Suprapubic skin (tissue), 4 donors: ENCODE data around the gene SPOCK2. TPM values are rescaled to one million over a fixed set of nuclear protein-coding genes. Genes with fewer than 3 reads are reported as not detected.

ENCODE experiments used
- DNase-seq, 2 donors: peaks; one replicate each; pipeline ENCODE4 v3.0.0-alpha.2; 2019; ENCODE audit warnings: low spot score in 2 of 2
- H3K27ac ChIP-seq: fragments of 200-600 bp; sonication (generic); one replicate; pipeline ENCODE4 v1.5.1; 2019
- H3K27me3 ChIP-seq: fragments of 200-600 bp; sonication (generic); one replicate; pipeline ENCODE4 v1.5.1; 2019
- H3K36me3 ChIP-seq: fragments of 200-600 bp; sonication (generic); one replicate; pipeline ENCODE4 v1.5.1; 2019
- H3K4me1 ChIP-seq: fragments of 200-600 bp; sonication (generic); one replicate; pipeline ENCODE4 v1.5.1; 2019
- H3K4me3 ChIP-seq: fragments of 200-600 bp; sonication (generic); one replicate; pipeline ENCODE4 v1.5.1; 2019; ENCODE audit warnings: mild to moderate bottlenecking
- H3K9me3 ChIP-seq: fragments of 200-600 bp; sonication (generic); one replicate; pipeline ENCODE4 v1.5.1; 2019
- CTCF ChIP-seq, 2 donors: fragments of 200-600 bp in 1 of 2; fragments of 450-650 bp in 1 of 2; sonication (generic) in 1 of 2; IDR thresholded peaks; one replicate each; pipeline ENCODE4 v1.5.1; 2016 to 2019; ENCODE audit warnings: antibody characterized with exemption in 2 of 2, mild to moderate bottlenecking in 1 of 2, moderate library complexity in 1 of 2
- EP300 ChIP-seq: sonication (generic); formaldehyde crosslinking; IDR thresholded peaks from one replicate; pipeline ENCODE4 v1.6.1; 2017; ENCODE audit warnings: antibody characterized with exemption
- POLR2A ChIP-seq, 2 donors: fragments of 450-650 bp; IDR thresholded peaks; one replicate each; pipeline ENCODE4 v1.6.1; 2017; ENCODE audit warnings: antibody characterized with exemption in 2 of 2, mild to moderate bottlenecking in 2 of 2, moderate library complexity in 2 of 2
- POLR2AphosphoS5 ChIP-seq, 3 donors: sonication (generic); formaldehyde crosslinking; IDR thresholded peaks; one replicate each; pipeline ENCODE4 v1.6.1; 2017; ENCODE audit warnings: antibody characterized with exemption in 3 of 3
- WGBS: methylation state at CpG from one replicate; pipeline ENCODE4 v1.1.5; 2018; 5-methylcytosine and 5-hydroxymethylcytosine counted together
- total RNA-seq, 4 donors: library from RNA; depleted of rRNA; stranded (reverse); fragments of >200 nt; gene quantifications; one replicate each; pipeline ENCODE4 v1.1.0, GENCODE V29; 2016

Gene SPOCK2
- total RNA-seq, 4 donors from 2014 or later: 1.5 to 3.7 (median 1.8) TPM

- no peak for DNase-seq
- H3K27ac ChIP-seq: peak overlapping the region; percentile 92
- no peaks in the 10 kb centered on the region for H3K9me3 ChIP-seq
- TF ChIP-seq POLR2AphosphoS5 (IDR thresholded peaks at IDR 0.05) (no peak), CTCF (IDR thresholded peaks at IDR 0.05) (no peak), POLR2A (IDR thresholded peaks at IDR 0.05) (no peak), EP300 (no peak)
- peaks cover 28% of the 10 kb centered on the region for H3K36me3 ChIP-seq
- no peaks in the 10 kb centered on the region for H3K27me3 ChIP-seq
- 22% methylated on average over 9 of the region's 9 CpGs for WGBS
- H3K4me1 ChIP-seq: peaks cover 52% of the 10 kb centered on the region
- no peak overlapping the region for H3K4me3 ChIP-seq
Measured at GRCh38 chr10:72009051-72009424, 79.3 kb downstream of the SPOCK2 start.

Other genes starting within 250 kb of the SPOCK2 start
- gene PSAP, start 237.3 kb downstream of the SPOCK2 start, total RNA-seq: 100 to 1,000 TPM; 391 to 548 (median 468) TPM
- 10 to 100 TPM; 17.9 to 29.3 (median 23.2) TPM for gene CHST3, start 124.2 kb downstream of the SPOCK2 start, total RNA-seq
- gene ANAPC16, start 127.5 kb upstream of the SPOCK2 start, total RNA-seq: 10 to 100 TPM; 57.0 to 83.2 (median 69.3) TPM
- 10 to 100 TPM; 20.2 to 31.7 (median 21.2) TPM for gene ASCC1, start 127.7 kb upstream of the SPOCK2 start, total RNA-seq
- gene DDIT4, start 185.4 kb upstream of the SPOCK2 start, total RNA-seq: 100 to 1,000 TPM; 170 to 246 (median 225) TPM